ENCODE results near the gene S100A9. TPM values are rescaled to one million over a fixed set of nuclear protein-coding genes. Genes with fewer than 3 reads are reported as not detected.

S100A9 gene
- total and polyA plus RNA-seq, 2 of the 4 experiments (the other 2 are of a cell fraction): not detected

DNA sequence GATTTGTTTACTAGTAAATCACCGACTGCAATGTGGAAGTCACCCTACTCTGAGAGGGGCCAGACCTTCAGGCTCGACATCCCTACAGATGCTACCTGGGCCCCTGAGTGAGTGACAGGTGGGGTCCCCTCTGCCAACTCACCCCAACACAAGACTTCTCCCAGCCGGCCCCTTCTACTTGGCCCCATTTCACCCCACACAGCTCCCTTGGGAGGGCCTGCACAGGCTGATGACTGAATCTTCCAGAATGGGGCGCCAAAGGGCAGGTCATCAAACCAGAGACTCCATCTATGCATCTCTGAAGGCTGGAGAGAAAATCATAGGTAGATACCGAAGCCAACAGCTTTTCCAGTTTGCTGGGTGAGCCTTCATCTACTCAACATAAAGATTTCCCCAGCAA, 42.6 kb downstream of the S100A9 start:
- Histone ChIP-seq H3K27ac (ENCODE audit: insufficient read depth, low read length) (no peak overlapping the region), H2AK9ac (replicated peaks; ENCODE audit: low read depth, low read length, poor library complexity) (no peak overlapping the region), H2BK5ac (ENCODE audit: low read depth, low read length, poor library complexity, severe bottlenecking) (no peak overlapping the region), H3K4me3 (ENCODE audit: insufficient read depth, low read depth, low read length) (no peak overlapping the region), H3K4me2 (ENCODE audit: low read depth, low read length) (no peak overlapping the region), H2BK20ac (ENCODE audit: low read depth, low read length) (no peak overlapping the region), H2AK5ac (ENCODE audit: low read depth, low read length) (no peak overlapping the region), H3K4ac (ENCODE audit: low read depth, low read length) (no peak overlapping the region), H3K9ac (ENCODE audit: low read depth, low read length) (no peak overlapping the region), H4K8ac (ENCODE audit: low read depth in 2 of 2, low read length in 2 of 2) (no peak overlapping the region), H3K9me3 (ENCODE audit: control insufficient read depth, insufficient read depth, low read length) (no peaks in the 10 kb centered on the region), H4K5ac (ENCODE audit: low read depth, low read length) (no peak overlapping the region), H3K23ac (ENCODE audit: low read depth, low read length) (no peak overlapping the region), H3K36me3 (ENCODE audit: control insufficient read depth, insufficient read depth, low read length) (no peaks in the 10 kb centered on the region), H3K27me3 (ENCODE audit: control insufficient read depth, insufficient read depth, low read length) (peaks cover 7% of the 10 kb centered on the region; the same call in 1 of the 2 replicates), H3K4me1 (ENCODE audit: control insufficient read depth, insufficient read depth, low read length) (no peaks in the 10 kb centered on the region), H3K18ac (ENCODE audit: low read depth, low read length) (no peak overlapping the region), H2BK120ac (ENCODE audit: low read depth, low read length) (no peak overlapping the region), H3K79me1 (ENCODE audit: low read depth in 1 of 2, low read length in 2 of 2) (no peaks in the 10 kb centered on the region), H2BK15ac (ENCODE audit: low read depth, low read length) (no peak overlapping the region), H3K56ac (ENCODE audit: extremely low read depth, insufficient read depth, low read length) (no peak overlapping the region), H4K20me1 (ENCODE audit: insufficient read depth, low read length) (no peaks in the 10 kb centered on the region), H2AFZ (replicated peaks; ENCODE audit: low read length, poor library complexity) (no peak overlapping the region), H3K9me1 (ENCODE audit: insufficient read depth, low read length) (no peaks in the 10 kb centered on the region), H3K14ac (replicated peaks; ENCODE audit: low read depth, low read length) (no peak overlapping the region), H4K91ac (ENCODE audit: insufficient read depth, low read depth, low read length) (no peak overlapping the region)
- dilution Hi-C loops (cut with HindIII; ENCODE audit: low sequenced_read_pairs, unreplicated experiment): no loop called here
- no peak for DNase-seq
- in situ Hi-C loops (cut with MboI; ENCODE audit: low sequenced_read_pairs): no loop called here
- ChIA-PET CTCF (interaction anchor here (1.0 kb wide), 1 partner anchor 95 kb away, joined by 5 read pairs; no protein-coding TSS in a partner anchor), POLR2A (ENCODE audit: unreplicated experiment) (no interaction called here)
- 20% methylated on average over 1 of the region's 5 CpGs; no CpG with 5 or more reads in 1 of the 2 experiments for WGBS, 2 experiments (ENCODE audit: extremely low coverage in 2 of 2, insufficient read length in 1 of 2)
- intact Hi-C loops (cut with micrococcal nuclease): loop anchor here (1.0 kb wide), 1 partner anchor 95 kb away; no protein-coding TSS in a partner anchor
- BruUV-seq (replicated peaks): no TSS peak
- no peak for TF ChIP-seq ELK1 (IDR thresholded peaks at IDR 0.05; ENCODE audit: borderline replicate concordance, low read depth, low read length)
- 0 out of 2 replicates have a peak, but pooled peaks have one; percentile 11 for TF ChIP-seq RAD21 (IDR thresholded peaks at IDR 0.05; ENCODE audit: low read length)
- no peak for TF ChIP-seq FOS (IDR thresholded peaks at IDR 0.05; ENCODE audit: low read depth, low read length)
- no peak for TF ChIP-seq NFE2L2 (IDR thresholded peaks at IDR 0.05; ENCODE audit: low read depth, low read length)
- TF ChIP-seq BHLHE40 (IDR thresholded peaks at IDR 0.05; ENCODE audit: low read depth, low read length): no peak
- 0 out of 2 replicates have a peak, but pooled peaks have one; percentile 12 for TF ChIP-seq CTCF (conservative IDR thresholded peaks at IDR 0.05; ENCODE audit: low read depth, low read length)
- TF ChIP-seq, protein P1, sequence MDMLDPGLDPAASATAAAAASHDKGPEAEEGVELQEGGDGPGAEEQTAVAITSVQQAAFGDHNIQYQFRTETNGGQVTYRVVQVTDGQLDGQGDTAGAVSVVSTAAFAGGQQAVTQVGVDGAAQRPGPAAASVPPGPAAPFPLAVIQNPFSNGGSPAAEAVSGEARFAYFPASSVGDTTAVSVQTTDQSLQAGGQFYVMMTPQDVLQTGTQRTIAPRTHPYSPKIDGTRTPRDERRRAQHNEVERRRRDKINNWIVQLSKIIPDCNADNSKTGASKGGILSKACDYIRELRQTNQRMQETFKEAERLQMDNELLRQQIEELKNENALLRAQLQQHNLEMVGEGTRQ (IDR thresholded peaks at IDR 0.05; ENCODE audit: low read depth, low read length): no peak
- no peak for TF ChIP-seq CHD1 (IDR thresholded peaks at IDR 0.05; ENCODE audit: low read depth, low read length)
- TF ChIP-seq MAFK (IDR thresholded peaks at IDR 0.05; ENCODE audit: low read depth, low read length): no peak
- no peak for TF ChIP-seq POLR2A (IDR thresholded peaks at IDR 0.05; ENCODE audit: low read depth, low read length)
- peak; percentile 7; the same call in 1 of the 2 replicates for TF ChIP-seq SMC3 (IDR thresholded peaks at IDR 0.05; ENCODE audit: low read depth, low read length)
- TF ChIP-seq RCOR1 (IDR thresholded peaks at IDR 0.05; ENCODE audit: insufficient replicate concordance, low read length): no peak
- TF ChIP-seq CEBPB (IDR thresholded peaks at IDR 0.05; ENCODE audit: low read depth, low read length): no peak
- TF ChIP-seq RFX5 (IDR thresholded peaks at IDR 0.05; ENCODE audit: low read depth, low read length): no peak
- no peak for TF ChIP-seq MAZ (IDR thresholded peaks at IDR 0.05; ENCODE audit: borderline replicate concordance, low read depth, low read length)
- ATAC-seq (ENCODE audit: low read depth): 0 out of 2 replicates have a peak, but pooled peaks have one; percentile 24
